Uterus (tissue), 4 donors: Measurements from ENCODE around the gene TTC16. TPM values are rescaled to one million over a fixed set of nuclear protein-coding genes. Genes with fewer than 3 reads are reported as not detected.

ENCODE experiments used
- DNase-seq, 2 donors: peaks; one replicate each; pipeline ENCODE4 v3.0.0-alpha.2; 2019 to 2020
- H3K27ac ChIP-seq, 2 donors: fragments of 200-600 bp; sonication (generic); 1 replicate in 1 of 2; 2 replicates in 1 of 2; pipeline ENCODE4 v1.5.1; 2016 to 2018
- H3K27me3 ChIP-seq, 2 donors: fragments of 200-600 bp; sonication (generic); one replicate each; pipeline ENCODE4 v1.5.1; 2018 to 2019; ENCODE audit warnings: control low read depth in 1 of 2
- H3K36me3 ChIP-seq, 2 donors: fragments of 200-600 bp; sonication (generic); one replicate each; pipeline ENCODE4 v1.5.1; 2019; ENCODE audit warnings: control low read depth in 1 of 2
- H3K4me1 ChIP-seq, 2 donors: fragments of 200-600 bp; sonication (generic); one replicate each; pipeline ENCODE4 v1.5.1; 2018 to 2019; ENCODE audit warnings: control low read depth in 1 of 2
- H3K4me3 ChIP-seq, 2 donors: fragments of 200-600 bp; sonication (generic); 1 replicate in 1 of 2; 2 replicates in 1 of 2; pipeline ENCODE4 v1.5.1; 2018 to 2019; ENCODE audit warnings: mild to moderate bottlenecking in 1 of 2
- H3K9me3 ChIP-seq, 2 donors: fragments of 200-600 bp; sonication (generic); one replicate each; pipeline ENCODE4 v1.5.1; 2019; ENCODE audit warnings: control low read depth in 1 of 2
- POLR2A ChIP-seq, 2 donors: fragments of 450-650 bp; IDR thresholded peaks; one replicate each; pipeline ENCODE4 v1.6.1; 2016; ENCODE audit warnings: antibody characterized with exemption in 2 of 2, mild to moderate bottlenecking in 1 of 2, moderate library complexity in 1 of 2
- intact Hi-C: fragments of 100-400 bp; cut with DNase I; formaldehyde crosslinking; loops from one replicate; pipeline ENCODE4 v1.15.1; 2023; ENCODE audit warnings: low total_unique reads
- total RNA-seq, 4 donors: library from RNA; depleted of rRNA in 3 of 4; stranded (reverse); fragments of >200 nt in 3 of 4; gene quantifications; one replicate each; pipeline versions ENCODE4 v1.1.0 to v1.2.4, GENCODE V29; 2014 to 2023
- TF ChIP-seq, protein P1 (sequence below), 4 experiments: fragments of 200-600 bp in 2 of 4; fragments of 450-650 bp in 2 of 4; sonication (generic) in 2 of 4; IDR thresholded peaks; one replicate each; pipeline ENCODE4 v1.5.1; 2016 to 2019; ENCODE audit warnings: antibody characterized with exemption in 4 of 4, mild to moderate bottlenecking in 2 of 4, moderate library complexity in 1 of 4
- donor health status: DM: yes; HTN: yes; CAD: no.

TTC16 gene
- total RNA-seq, 4 donors from 2014 or later: 0.48 to 12.6 (median 0.67) TPM; not detected in 1

DNA sequence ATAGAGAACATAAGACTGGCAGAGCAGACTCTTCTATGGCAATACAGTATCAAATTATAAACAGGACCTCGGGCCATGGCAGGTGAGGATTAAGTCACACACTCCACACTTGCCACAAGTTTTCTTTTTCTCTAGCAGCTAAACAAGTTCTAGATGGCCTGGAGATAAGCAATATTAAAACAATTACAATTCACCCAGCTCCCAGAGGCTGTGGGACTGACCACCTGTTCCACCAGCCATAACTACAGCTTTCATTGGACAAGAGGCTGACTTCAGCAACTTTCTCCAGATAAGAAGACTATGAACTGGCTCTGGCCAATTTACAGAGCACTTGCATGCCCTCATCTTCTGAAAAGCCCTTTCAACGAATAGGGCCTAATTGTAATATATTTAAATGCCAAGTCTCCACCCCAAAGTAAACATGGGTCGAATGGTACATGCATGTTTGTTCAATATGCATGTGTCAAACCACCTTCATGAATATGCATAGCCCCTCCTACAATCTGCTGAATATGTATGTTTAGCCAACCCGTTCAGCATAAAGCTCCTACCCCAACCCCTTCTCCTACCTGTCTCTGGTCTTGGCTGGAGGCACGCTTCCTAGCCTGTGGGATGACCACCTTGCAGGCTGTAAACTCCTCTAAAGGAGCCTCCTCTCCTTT, 15.2 kb upstream of the TTC16 start:
- no peak overlapping the region for H3K4me3 ChIP-seq
- H3K27ac ChIP-seq: no peak overlapping the region
- no peaks in the 10 kb centered on the region for H3K9me3 ChIP-seq
- TF ChIP-seq, protein P1, sequence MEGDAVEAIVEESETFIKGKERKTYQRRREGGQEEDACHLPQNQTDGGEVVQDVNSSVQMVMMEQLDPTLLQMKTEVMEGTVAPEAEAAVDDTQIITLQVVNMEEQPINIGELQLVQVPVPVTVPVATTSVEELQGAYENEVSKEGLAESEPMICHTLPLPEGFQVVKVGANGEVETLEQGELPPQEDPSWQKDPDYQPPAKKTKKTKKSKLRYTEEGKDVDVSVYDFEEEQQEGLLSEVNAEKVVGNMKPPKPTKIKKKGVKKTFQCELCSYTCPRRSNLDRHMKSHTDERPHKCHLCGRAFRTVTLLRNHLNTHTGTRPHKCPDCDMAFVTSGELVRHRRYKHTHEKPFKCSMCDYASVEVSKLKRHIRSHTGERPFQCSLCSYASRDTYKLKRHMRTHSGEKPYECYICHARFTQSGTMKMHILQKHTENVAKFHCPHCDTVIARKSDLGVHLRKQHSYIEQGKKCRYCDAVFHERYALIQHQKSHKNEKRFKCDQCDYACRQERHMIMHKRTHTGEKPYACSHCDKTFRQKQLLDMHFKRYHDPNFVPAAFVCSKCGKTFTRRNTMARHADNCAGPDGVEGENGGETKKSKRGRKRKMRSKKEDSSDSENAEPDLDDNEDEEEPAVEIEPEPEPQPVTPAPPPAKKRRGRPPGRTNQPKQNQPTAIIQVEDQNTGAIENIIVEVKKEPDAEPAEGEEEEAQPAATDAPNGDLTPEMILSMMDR (IDR thresholded peaks at IDR 0.05): no peak
- TF ChIP-seq POLR2A (IDR thresholded peaks at IDR 0.05): no peak
- no peaks in the 10 kb centered on the region for H3K36me3 ChIP-seq
- H3K27me3 ChIP-seq: no peaks in the 10 kb centered on the region
- no peaks in the 10 kb centered on the region for H3K4me1 ChIP-seq
- intact Hi-C loops: no loop called here
- DNase-seq: no peak

DNA sequence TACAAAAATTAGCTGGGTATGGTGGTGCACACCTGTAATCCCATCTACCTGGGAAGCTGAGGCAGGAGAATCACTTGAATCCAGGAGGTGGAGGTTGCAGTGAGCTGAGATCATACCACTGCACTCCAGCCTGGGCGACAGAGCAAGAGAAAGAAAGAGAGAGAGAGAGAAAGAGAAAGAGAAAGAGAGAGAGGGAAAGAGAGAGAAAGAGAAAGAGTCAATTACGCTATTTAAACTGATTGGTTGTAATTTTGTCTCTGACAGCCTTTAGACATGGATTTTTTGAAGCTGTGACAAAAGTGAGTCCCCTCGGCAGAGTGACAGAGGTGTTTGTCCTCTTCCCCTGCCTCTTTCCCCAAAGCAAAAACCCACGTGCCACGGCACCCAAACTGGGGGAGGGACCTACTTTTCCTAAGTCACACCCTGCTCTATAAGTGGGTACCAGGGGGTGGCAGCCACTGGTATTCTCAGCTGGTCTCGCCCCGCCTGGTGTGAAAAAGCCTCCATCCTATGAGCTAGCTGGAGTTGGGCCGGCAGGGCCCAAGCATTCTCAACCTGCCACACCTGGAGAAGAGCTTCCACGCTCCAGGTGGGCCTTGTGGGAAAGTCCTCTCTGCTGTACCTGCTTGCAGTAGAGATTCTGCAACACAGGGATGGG, 12.5 kb upstream of the TTC16 start:
- no peak for DNase-seq
- no peaks in the 10 kb centered on the region for H3K4me1 ChIP-seq
- no peaks in the 10 kb centered on the region for H3K9me3 ChIP-seq
- TF ChIP-seq, protein P1 (IDR thresholded peaks at IDR 0.05): no peak
- no peak for TF ChIP-seq POLR2A (IDR thresholded peaks at IDR 0.05)
- no peaks in the 10 kb centered on the region for H3K27me3 ChIP-seq
- no peak overlapping the region for H3K27ac ChIP-seq
- H3K4me3 ChIP-seq: no peak overlapping the region
- no peaks in the 10 kb centered on the region for H3K36me3 ChIP-seq
- intact Hi-C loops: no loop called here

DNA sequence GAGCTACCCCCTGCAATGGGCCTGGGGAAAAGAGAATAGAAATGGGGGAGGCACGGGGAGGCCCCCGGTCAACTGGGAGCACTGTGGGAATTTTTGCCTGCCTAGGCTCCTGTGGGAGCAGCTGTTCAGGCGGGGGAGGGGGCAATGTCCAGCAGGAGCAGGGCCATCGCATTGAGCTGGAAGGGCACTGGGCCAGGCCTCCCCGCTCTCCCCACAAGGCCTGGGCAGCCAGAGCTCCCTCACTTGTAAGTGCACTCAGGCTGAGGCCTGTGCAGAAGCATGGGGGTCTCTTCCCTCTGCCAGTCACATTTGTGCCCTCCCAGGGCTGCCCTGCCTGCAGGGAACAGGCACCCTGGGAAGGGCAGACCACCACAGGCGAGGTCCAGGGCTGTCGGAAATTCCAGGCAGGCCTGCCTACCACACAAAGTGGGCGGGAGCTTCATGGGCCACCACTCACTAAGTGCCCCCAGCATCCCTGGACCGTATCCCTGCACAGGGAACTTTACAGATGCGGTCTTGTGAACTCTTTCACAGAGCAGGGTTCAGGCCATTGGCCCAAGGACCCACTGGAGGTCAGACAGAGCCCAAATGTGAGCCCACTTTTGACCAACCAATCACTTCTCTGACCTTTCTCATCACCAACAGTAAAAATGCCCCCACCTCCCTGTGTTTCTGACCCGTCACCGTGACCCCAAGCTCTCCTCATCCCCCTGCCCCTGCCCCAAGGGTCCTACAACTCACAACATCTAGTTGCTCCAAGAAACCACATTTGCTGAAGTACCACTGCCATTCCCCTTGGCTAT, 10.1 kb upstream of the TTC16 start:
- intact Hi-C loops: no loop called here
- DNase-seq: no peak
- Histone ChIP-seq H3K27ac (no peak overlapping the region), H3K9me3 (no peaks in the 10 kb centered on the region), H3K27me3 (no peaks in the 10 kb centered on the region), H3K4me1 (no peaks in the 10 kb centered on the region), H3K4me3 (no peak overlapping the region), H3K36me3 (no peaks in the 10 kb centered on the region)
- no peak for TF ChIP-seq POLR2A (IDR thresholded peaks at IDR 0.05)
- TF ChIP-seq, protein P1 (IDR thresholded peaks at IDR 0.05): no peak

DNA sequence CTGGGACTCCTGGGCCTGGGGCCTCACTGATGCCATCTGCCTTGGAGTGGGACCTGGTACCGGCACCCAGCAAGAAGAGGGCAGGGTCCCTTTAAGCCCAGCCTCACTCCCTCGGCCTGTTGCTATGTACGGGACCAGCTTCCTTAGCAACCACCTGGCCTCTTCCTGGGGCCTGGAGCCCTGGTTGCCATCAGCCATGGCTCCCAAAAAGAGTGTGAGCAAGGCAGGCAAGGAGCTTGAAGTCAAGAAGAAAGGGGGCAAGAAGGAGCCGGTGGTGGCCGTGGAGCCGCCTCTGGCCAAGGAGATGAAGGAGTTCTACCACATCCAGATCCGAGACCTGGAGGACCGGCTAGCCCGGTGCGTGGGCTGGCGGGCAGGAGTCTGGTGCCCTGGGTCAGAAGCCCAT, 9.0 kb upstream of the TTC16 start, which contains the start of gene CFAP157:
TSS of gene CFAP157 (plus strand) at position 153 of the 406 bp plus-strand sequence. CDS start at position 197, 44 bp downstream.
- Histone ChIP-seq H3K9me3 (no peaks in the 10 kb centered on the region), H3K4me3 (no peak within 1 kb of the TSS), H3K36me3 (no peaks in the 10 kb centered on the region), H3K4me1 (no peaks in the 10 kb centered on the region), H3K27ac (no peak within 1 kb of the TSS), H3K27me3 (no peaks in the 10 kb centered on the region)
- DNase-seq: no peak
- intact Hi-C loops: no loop called here
- TF ChIP-seq, protein P1 (IDR thresholded peaks at IDR 0.05): no peak
- no peak for TF ChIP-seq POLR2A (IDR thresholded peaks at IDR 0.05)

DNA sequence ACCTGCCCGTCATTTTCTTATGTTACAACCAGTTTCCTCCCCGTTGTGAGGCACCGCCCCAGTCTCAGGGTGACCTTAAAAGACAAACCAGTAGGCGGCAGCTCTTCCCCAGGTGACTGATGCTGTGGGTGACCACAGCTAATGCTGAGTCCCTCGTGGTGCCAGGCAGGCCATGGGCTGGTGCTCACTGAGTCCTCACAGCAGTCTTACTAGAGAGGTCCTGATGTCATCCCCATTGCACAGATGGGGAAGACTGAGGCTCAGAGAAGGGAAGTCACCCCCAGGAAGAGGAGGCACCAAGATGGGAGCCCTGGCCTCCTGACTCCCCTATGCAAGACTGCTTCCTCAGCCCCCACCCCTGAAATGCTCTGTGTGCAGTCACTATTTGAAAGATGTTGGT, 8.1 kb upstream of the TTC16 start:
- intact Hi-C loops: no loop called here
- Histone ChIP-seq H3K9me3 (no peaks in the 10 kb centered on the region), H3K4me3 (no peak overlapping the region), H3K27ac (no peak overlapping the region), H3K36me3 (no peaks in the 10 kb centered on the region), H3K27me3 (no peaks in the 10 kb centered on the region), H3K4me1 (no peaks in the 10 kb centered on the region)
- no peak for DNase-seq
- TF ChIP-seq, protein P1 (IDR thresholded peaks at IDR 0.05): no peak
- TF ChIP-seq POLR2A (IDR thresholded peaks at IDR 0.05): no peak
